ENCODE results near the gene CR1. TPM values are rescaled to one million over a fixed set of nuclear protein-coding genes. Genes with fewer than 3 reads are reported as not detected.

Gene CR1
- total RNA-seq, 6 experiments from 2014 or later, result not detected

DNA sequence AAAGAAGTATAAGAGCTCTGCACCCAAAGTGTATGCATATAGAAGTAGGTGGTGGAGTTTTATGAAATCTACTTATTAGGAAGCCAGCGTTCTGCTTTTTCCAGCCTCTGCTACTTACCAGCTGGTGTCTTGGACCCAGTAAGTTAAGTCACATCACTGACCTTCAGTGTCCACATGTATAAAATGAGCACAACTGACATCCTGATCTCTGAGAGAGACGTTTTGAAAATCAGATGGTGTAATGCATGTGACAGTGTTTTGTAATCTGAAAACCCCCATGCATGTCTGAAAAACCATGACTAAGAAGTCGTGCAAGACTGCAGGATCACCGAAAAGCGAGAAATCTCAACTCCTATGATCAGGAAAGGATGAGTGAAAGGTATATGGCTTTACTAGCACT is 2.0 kb downstream of the CR1 start:
- no peaks in the 10 kb centered on the region for H3K36me3 Mint-ChIP-seq (ENCODE audit: low read depth)
- peaks cover 17% of the 10 kb centered on the region for H3K27me3 Mint-ChIP-seq (ENCODE audit: insufficient read depth)
- H3K4me1 Mint-ChIP-seq (ENCODE audit: low read depth), result peaks cover 6% of the 10 kb centered on the region; the same call in 1 of the 2 replicates

DNA sequence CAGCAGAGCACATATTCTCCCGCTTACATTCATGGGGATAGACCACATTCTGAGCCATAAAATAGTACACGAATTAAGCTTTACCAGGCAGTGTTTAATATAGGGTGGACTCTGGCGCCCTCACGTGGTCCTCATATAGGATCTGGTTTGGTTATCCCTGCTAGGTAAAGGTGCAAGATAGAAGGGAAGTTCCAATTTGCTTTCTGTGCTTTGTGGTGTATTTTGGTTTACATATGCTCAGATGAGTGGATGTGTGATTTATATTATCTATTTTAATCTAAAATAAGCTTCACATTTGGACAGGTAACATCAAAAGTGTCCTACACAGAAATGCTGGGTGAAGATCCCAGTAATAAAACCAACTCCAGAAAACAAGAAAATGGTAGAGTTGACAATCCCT is 3.6 kb downstream of the CR1 start:
- Mint-ChIP-seq H3K4me3 (no peak overlapping the region), H3K4me1 (ENCODE audit: low read depth) (peaks cover 6% of the 10 kb centered on the region; the same call in 1 of the 2 replicates), H3K27me3 (ENCODE audit: insufficient read depth) (peaks cover 21% of the 10 kb centered on the region), H3K36me3 (ENCODE audit: low read depth) (no peaks in the 10 kb centered on the region), H3K9me3 (no peaks in the 10 kb centered on the region), H3K27ac (no peak overlapping the region)
- TF ChIP-seq, protein P1, sequence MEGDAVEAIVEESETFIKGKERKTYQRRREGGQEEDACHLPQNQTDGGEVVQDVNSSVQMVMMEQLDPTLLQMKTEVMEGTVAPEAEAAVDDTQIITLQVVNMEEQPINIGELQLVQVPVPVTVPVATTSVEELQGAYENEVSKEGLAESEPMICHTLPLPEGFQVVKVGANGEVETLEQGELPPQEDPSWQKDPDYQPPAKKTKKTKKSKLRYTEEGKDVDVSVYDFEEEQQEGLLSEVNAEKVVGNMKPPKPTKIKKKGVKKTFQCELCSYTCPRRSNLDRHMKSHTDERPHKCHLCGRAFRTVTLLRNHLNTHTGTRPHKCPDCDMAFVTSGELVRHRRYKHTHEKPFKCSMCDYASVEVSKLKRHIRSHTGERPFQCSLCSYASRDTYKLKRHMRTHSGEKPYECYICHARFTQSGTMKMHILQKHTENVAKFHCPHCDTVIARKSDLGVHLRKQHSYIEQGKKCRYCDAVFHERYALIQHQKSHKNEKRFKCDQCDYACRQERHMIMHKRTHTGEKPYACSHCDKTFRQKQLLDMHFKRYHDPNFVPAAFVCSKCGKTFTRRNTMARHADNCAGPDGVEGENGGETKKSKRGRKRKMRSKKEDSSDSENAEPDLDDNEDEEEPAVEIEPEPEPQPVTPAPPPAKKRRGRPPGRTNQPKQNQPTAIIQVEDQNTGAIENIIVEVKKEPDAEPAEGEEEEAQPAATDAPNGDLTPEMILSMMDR (IDR thresholded peaks at IDR 0.05), result peak; percentile 84
- DNase-seq, result peak; percentile 43

More for the DNA sequence above, 2.0 kb downstream of the CR1 start:
- H3K9me3 Mint-ChIP-seq, result no peaks in the 10 kb centered on the region
- no peak overlapping the region for H3K27ac Mint-ChIP-seq
- no peak overlapping the region for H3K4me3 Mint-ChIP-seq
- TF ChIP-seq, protein P1 (IDR thresholded peaks at IDR 0.05), result no peak
- DNase-seq, result no peak

DNA sequence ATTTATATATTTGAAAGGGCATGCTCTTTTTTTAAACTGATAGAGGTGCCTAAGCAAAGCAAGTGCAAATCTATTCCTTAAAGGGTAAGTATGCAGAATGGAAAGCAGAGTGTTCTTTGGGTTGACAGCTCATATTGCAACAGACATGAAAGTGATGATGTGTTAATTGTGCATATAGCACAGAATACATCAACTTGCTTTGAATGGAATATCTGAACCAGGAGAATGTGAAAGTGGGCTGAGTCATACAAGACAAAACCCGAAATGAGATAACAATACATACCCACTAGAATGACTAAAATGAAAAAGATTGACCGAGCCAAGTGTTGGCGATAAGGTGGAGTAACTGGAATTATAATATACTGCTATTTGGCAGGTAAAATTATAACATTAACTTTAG is 4.3 kb downstream of the CR1 start:
- Mint-ChIP-seq H3K36me3 (ENCODE audit: low read depth) (no peaks in the 10 kb centered on the region), H3K4me1 (ENCODE audit: low read depth) (peaks cover 6% of the 10 kb centered on the region; the same call in 1 of the 2 replicates), H3K4me3 (no peak overlapping the region), H3K27ac (no peak overlapping the region), H3K9me3 (no peaks in the 10 kb centered on the region), H3K27me3 (ENCODE audit: insufficient read depth) (peaks cover 21% of the 10 kb centered on the region)
- TF ChIP-seq, protein P1 (IDR thresholded peaks at IDR 0.05), result no peak
- DNase-seq, result no peak

DNA sequence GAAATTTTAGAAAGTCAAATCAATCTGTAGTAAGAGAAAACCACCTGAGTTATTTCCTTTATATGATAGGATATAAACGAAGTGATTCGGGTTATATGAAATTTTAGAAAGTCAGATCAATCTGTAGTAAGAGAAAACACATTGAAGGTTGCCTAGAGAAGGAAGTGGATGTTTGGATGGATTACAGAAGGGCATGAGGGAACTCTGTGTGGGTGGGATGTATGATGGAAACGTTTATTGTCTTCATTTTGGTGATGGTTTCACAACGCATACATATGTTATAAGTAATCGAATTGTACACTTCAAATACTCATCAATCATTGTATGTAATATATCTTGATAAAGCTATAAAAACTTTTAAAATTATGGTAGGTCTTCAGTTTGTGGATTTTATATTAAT is 5.1 kb downstream of the CR1 start:
- Mint-ChIP-seq H3K27me3 (ENCODE audit: insufficient read depth) (peaks cover 21% of the 10 kb centered on the region), H3K36me3 (ENCODE audit: low read depth) (no peaks in the 10 kb centered on the region), H3K27ac (no peak overlapping the region), H3K9me3 (no peaks in the 10 kb centered on the region), H3K4me3 (no peak overlapping the region), H3K4me1 (ENCODE audit: low read depth) (peaks cover 6% of the 10 kb centered on the region; the same call in 1 of the 2 replicates)
- no peak for DNase-seq
- TF ChIP-seq, protein P1 (IDR thresholded peaks at IDR 0.05), result no peak

DNA sequence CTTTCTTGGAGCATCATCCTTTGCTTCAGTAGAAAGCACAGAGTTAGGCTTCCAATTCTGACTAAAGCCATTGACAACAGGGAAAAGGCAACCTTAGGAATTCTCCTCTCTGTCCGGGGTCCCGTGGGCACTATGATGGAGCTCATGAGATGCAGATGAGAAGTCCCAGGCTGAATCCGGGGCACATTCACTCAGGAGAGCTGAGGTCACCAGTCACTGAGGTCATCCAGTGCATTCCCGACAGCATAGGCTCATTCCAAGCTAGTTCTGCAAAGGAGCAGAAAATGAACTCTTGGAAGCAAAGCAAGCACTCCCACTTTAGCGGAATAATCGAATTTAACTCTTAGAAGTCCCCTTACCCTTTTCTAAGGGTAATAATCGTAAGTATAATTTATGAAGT is 6.8 kb downstream of the CR1 start:
- H3K4me1 Mint-ChIP-seq (ENCODE audit: low read depth), result peaks cover 6% of the 10 kb centered on the region; the same call in 1 of the 2 replicates
- H3K9me3 Mint-ChIP-seq, result no peaks in the 10 kb centered on the region
- no peak for DNase-seq
- H3K27me3 Mint-ChIP-seq (ENCODE audit: insufficient read depth), result peaks cover 18% of the 10 kb centered on the region; the same call in 1 of the 2 replicates
- H3K36me3 Mint-ChIP-seq (ENCODE audit: low read depth), result no peaks in the 10 kb centered on the region
- no peak overlapping the region for H3K27ac Mint-ChIP-seq
- TF ChIP-seq, protein P1 (IDR thresholded peaks at IDR 0.05), result no peak
- no peak overlapping the region for H3K4me3 Mint-ChIP-seq

DNA sequence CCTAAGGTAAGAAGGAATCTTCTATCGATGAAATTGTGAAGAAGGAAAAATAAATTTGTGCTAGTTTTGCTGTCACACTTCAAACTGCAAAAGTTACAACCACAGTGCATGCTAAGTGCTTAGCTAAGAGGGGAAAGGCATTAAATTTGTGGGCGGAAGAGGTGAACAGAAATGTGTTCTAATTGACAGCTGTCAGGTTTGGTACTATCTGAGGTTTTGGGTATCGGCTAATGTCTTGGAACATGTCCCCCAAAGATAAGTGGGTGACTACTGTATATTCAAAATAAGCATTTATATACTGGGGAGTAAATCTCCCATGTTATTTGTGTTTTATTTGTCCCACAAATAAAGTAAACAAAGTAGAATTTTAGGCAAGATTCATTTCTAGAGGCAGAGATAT is 8.0 kb downstream of the CR1 start:
- H3K27ac Mint-ChIP-seq, result no peak overlapping the region
- H3K4me1 Mint-ChIP-seq (ENCODE audit: low read depth), result peaks cover 6% of the 10 kb centered on the region; the same call in 1 of the 2 replicates
- DNase-seq, result no peak
- H3K36me3 Mint-ChIP-seq (ENCODE audit: low read depth), result no peaks in the 10 kb centered on the region
- H3K27me3 Mint-ChIP-seq (ENCODE audit: insufficient read depth), result peaks cover 15% of the 10 kb centered on the region; the same call in 1 of the 2 replicates
- H3K4me3 Mint-ChIP-seq, result no peak overlapping the region
- H3K9me3 Mint-ChIP-seq, result no peaks in the 10 kb centered on the region
- TF ChIP-seq, protein P1 (IDR thresholded peaks at IDR 0.05), result no peak
